GM10248 (cell line): ENCODE data around the gene GPR32.

ENCODE experiments used
- CTCF ChIA-PET: fragments of 300-600 bp; sonication (Branson Sonifier 250); formaldehyde crosslinking; extraction: SDS; loops from one replicate; lab custom pipeline; 2021; ENCODE audit warnings: antibody characterized with exemption; lab: Yijun Ruan, JAX
- POLR2A ChIA-PET: fragments of 350-650 bp; sonication (Branson Sonifier 250); formaldehyde crosslinking; extraction: SDS; loops from one replicate; lab custom pipeline; 2020; ENCODE audit warnings: antibody characterized with exemption; lab: Yijun Ruan, JAX
- DNase-seq: peaks from one replicate; pipeline ENCODE4 v3.0.0; 2012; ENCODE audit errors: extremely low spot score
- CTCF ChIP-seq: IDR thresholded peaks from 2 replicates; pipeline ENCODE4 v1.5.1; 2012; ENCODE audit warnings: mild to moderate bottlenecking, low read depth; ENCODE audit errors: extremely low read depth, missing control alignments, control extremely low read depth

The GPR32 gene

GRCh38 chr19:50821248-50821612, 51.0 kb downstream of the GPR32 start:
- no peak for DNase-seq
- TF ChIP-seq CTCF, result no peak
- ChIA-PET CTCF (interaction anchor here (1.0 to 3.3 kb wide), 2 partner anchors 8 to 101 kb away, joined by 4 to 13 read pairs; no protein-coding TSS in a partner anchor), POLR2A (no interaction called here)
